GM19025 (cell line): ENCODE results near the gene CLASP1.
A peak's percentile ranks its signal among the peaks of the same experiment; 100 is the strongest.
"Not testable (repeated sequence)": the region's sequence is repeated elsewhere in the genome, so short reads cannot be mapped to it uniquely, and the experiment has no call there.

Source experiments
- ATAC-seq: cut with Tn5 transposase; IDR thresholded peaks from one replicate; pipeline ENCODE4 v1.9.1; 2021; ENCODE audit warnings: mild to moderate bottlenecking, low read depth, moderate library complexity; ENCODE audit not compliant: unreplicated experiment

CLASP1 gene

DNA sequence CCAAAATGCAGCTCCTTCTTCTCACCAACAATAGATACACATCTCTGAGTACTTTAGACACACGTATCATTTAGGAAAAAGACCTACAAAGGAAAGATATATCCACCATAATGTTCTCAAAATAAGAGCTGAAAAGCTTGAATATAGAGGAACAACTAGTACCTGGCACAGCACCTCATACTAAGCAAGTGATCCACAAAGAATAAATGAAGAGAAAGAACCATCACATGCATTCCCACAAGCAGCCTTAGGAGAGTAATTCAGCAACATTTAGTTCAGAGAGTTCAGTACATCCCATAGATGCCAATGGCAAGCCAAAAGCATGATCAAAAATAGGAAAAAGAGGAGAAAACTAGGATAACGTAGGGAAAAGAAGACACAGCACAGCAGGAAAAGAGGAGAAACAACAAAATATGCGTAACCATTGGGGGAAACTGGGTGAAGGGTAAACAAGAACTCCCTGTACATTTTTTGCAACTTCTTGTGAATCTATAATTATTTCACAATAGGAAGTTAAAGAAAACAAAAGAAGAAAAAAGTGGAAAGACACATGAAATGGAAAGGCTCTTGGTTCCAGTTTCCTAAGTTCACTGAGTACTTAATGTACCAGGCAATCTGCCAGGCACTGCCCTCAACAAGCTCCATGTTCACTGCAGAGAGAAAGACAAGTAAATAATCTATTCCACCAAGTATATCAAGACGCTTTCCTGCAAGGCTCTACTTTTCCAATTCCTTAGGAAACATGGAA lies 22.3 kb downstream of the CLASP1 start:
- ATAC-seq, result no peak

DNA sequence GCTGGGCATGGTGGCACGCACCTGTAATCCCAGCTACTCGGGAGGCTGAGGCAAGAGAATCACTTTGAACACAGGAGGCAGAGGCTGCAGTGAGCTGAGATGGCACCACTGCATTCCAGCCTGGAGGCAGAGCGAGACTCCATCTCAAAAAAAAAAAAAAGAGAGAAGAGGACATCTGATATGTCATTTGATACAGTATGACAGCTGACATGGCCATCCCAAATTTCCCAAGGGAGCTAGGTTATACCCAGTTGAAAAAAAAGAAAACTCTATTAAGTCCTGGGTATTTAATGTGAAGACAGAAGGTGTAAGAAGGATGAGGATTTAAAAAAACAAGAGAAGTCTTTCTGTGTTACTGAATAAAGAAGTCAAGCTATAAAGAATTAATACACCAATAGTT lies 23.3 kb downstream of the CLASP1 start:
- no peak for ATAC-seq

DNA sequence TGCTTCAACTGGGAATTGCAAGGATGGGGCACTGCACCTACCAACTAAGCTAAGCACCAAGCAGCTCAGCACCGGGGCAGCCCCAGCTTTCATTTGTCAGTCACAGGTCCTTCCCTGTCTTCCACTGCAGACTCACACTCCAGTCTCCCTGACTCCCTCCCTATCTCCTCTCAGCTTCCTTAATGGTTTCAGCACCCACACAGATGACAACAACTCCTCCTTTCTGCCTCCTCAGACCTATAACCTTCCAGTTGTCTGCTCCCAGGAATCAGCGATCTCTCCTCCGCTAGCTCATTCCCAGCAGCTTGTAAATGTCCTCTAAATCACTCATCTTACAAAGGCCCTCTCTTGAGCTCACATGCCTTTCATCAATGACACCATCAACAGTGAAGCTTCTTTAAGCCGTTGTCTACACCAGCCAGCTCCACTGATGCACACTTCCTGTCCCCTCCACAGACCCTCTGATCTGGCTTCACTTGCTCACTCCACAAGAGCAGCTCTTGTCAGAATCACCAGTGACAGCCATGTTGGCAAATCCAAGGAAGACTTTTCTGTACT lies 32.1 kb downstream of the CLASP1 start:
- ATAC-seq, result no peak

DNA sequence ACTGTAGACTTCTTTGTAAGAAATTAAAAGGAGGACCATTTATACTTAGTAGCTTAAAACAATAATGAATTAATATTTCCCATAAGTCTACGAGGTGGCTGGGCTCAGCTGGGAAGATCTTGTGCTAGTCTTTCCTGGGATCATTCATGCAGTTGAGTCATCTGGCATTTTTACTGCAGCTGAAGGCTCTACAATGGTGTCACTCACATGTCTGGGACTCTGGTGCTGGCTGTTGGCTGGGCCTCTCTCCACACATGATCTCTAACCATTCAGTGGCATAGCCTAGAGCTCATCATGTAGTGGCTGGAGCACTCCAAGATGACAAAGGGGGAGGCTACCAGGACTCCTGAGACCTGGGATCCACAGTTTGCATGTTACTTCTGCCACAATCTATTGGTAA lies 35.5 kb downstream of the CLASP1 start:
- ATAC-seq, result no peak

DNA sequence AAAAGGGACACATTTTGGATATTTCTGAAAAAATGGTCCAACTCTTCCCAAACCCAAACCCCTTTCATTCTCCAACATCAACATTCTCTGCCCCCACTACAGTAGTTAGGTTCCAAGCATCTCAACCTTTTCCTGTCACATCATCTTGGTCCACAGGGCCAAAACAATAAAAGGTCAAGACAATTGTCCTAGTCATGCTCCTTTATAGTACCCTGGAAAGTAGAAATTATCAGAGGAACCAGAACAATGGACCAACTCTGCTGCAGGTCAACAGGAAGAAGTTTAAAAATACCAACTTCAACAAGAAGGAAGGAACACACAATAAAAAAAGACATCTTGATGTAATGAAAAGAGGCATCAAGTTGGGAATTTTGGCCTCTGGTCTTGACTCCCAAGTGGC lies 36.1 kb downstream of the CLASP1 start:
- ATAC-seq, result no peak

DNA sequence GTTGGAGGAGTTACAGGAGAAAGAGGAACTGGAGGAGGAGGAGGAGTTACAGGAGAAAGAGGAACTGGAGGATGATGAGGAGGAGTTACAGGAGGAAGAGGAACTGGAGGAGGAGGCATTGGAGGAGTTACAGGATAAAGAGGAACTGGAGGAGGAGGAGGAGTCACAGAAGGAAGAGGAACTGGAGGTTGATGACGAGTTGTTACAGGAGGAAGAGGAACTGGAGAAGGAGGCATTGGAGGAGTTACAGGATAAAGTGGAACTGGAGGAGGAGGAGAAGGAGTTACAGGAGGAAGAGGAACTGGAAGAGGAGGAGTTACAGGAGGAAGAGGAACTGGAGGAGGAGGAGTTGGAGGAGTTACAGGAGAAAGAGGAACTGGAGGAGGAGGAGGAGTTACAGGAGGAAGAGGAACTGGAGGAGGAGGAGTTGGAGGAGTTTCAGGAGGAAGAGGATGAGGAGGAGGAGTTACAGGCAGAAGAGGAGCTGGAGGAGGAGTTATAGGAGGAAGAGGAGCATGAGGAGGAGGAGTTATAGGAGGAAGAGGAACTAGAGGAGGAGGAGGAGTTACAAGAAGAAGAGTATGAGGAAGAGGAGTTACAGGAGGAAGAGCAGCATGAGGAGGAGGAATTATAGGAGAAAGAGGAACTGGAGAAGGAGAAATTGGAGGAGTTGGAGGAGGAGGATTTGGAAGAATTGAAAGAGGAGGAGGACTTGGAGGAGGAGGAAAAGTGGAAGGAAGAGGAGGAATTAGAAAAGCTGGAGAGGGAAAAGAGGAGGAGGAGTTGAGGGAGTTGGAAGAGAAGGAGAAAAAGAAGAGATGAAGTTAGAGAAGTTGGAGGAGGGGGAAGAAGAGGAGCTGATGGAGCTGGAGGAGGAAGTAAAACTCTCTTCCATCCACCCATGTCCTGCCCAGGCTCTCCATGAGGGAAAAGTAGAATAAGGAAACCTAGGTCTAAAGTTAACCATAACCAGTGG lies 37.2 kb downstream of the CLASP1 start:
- ATAC-seq, result no peak

DNA sequence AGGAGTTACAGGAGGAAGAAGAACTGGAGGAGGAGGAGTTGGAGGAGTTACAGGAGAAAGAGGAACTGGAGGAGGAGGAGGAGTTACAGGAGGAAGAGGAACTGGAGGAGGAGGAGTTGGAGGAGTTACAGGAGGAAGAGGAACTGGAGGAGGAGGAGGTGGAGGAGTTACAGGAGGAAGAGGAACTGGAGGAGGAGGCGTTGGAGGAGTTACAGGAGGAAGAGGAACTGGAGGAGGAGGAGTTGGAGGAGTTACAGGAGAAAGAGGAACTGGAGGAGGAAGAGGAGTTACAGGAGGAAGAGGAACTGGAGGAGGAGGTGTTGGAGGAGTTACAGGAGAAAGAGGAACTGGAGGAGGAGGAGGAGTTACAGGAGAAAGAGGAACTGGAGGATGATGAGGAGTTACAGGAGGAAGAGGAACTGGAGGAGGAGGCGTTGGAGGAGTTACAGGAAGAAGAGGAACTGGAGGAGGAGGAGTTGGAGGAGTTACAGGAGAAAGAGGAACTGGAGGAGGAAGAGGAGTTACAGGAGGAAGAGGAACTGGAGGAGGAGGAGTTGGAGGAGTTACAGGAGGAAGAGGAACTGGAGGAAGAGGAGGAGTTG lies 38.1 kb downstream of the CLASP1 start:
- ATAC-seq, result not testable (repeated sequence)

DNA sequence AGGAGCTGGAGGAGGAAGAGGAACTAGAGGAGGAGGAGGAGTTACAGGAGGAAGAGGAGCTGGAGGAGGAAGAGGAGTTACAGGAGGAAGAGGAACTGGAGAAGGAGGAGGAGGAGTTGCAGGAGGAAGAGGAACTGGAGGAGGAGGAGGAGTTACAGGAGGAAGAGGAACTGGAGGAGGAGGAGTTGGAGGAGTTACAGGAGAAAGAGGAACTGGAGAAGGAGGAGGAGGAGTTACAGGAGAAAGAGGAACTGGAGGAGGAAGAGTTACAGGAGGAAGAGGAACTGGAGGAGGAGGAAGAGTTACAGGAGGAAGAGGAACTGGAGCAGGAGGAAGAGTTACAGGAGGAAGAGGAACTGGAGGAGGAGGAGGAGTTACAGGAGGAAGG lies 38.8 kb downstream of the CLASP1 start:
- ATAC-seq, result not testable (repeated sequence)

DNA sequence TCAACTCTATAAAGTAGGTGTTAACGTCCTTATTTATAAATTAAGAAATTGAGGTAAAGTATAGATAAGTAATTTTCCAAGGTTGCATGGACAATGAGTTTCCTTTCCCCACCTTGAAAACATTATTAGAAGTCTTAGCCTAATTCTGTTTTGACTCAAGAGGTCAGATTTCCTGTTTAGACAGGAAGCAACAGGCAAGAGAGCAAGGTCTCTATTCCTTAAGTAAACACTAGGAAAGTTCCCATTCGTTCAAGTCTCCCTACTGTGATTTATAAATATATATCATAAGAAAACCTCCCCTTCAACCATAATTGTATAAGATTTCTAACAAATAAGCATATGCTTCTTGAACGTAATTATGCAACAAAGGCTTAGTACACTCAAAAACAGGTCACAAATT lies 40.3 kb downstream of the CLASP1 start:
- ATAC-seq, result no peak

DNA sequence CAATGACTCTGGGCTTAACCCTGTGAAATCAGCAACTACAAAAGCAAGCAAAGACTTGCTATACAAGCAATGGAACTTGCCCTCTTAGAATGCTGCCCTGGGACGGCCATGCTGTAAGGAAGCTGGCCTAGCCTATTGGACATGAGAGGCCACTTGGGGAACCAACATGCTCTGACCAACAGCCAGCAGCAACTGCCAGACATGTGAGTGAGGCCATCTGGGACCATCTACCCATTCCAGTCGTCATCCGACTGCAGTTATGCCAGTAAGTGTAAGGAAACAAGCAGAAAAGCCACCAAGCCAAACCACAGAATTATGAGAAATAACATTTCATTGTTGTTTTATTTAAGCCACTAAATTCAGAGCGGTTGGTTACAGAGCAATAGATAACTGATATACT lies 40.9 kb downstream of the CLASP1 start:
- no peak for ATAC-seq

DNA sequence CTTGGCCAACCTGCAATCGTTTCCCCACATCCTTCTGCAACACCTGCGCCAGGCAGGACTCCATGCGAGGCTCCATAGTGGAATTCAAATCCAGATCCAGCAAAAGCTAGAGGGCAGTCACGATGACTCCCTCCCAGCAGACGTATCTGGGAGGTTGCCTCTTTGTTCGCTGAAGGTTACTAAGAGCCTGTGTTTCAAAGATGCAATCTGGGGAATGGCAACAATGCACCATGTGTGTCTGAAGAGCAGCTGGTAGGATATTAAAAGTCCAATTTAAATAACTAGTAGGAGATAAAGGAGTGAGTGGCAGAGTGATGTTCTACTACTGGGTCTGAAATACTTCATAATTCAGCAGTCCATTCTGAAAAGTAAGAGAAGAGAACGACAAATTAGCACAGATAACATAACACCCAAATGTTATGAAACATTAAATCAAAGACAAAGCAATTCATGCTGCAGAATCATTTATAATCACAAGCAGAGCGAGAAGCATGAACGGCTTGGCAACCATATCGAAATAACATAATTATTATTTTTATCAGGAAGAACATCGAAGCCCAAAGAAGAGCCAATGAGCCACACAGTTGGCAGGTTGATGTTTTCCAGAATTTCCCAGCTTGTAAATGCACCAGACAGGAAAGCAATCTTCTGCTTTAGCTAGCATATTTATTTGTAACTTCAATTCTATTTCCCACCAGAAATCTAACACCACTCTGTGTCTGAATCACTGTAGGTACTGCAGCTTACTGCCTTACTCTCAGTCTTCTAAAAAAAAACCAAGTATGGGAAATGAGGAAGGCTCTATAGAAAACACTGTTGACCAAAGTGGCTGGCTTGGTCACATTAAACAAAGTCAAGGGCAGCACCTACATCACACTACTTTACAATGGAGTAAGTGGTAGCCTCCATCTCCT lies 43.2 kb downstream of the CLASP1 start:
- no peak for ATAC-seq

DNA sequence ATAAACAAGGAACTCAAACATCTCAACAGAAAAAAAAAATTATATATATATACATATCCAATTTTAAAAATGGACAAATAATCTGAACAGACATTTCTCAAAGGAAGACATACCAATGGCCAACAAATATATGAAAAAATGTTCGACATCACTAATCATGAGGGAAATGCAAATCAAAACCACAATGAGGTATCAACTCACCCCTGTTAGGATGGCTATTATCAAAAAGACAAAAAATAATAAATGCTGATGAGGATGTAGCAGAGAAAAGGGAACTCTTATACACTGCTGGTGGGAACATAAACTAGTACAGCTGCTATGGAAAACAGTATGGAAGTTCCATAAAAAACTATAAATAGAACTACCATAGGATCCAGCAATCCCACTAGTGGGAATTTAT lies 46.1 kb downstream of the CLASP1 start:
- ATAC-seq, result no peak

DNA sequence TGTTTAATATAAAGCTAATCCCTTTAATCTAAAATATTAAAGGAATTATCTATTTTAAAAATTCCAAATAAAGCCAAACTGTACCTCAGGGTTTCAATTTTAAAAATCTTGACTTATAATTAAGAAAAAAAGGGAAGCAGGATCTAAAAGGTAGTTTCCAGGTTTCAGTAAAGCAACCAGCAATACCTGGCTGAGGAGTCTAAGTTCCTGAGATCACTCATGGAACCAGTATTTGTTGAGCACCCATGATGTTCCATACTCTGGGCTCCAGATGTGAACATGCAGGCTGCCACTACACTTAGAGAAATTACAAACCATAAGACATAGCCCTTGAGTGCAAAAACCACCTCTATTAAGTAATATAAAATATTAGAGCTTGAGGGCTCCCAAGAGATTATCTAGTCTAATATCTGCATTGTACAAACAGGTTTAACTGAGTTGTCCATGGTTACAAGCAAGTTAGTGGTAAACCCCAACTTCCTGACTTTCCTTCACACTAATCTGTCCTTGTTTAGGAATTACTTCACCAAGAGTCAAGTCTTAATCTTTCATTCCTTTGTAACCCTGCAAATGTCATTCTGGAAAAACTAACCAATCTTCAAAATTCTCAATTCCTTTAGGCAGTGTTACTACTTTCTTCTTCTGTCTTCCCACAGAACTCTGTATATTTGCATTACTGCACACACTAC lies 49.2 kb downstream of the CLASP1 start:
- no peak for ATAC-seq

DNA sequence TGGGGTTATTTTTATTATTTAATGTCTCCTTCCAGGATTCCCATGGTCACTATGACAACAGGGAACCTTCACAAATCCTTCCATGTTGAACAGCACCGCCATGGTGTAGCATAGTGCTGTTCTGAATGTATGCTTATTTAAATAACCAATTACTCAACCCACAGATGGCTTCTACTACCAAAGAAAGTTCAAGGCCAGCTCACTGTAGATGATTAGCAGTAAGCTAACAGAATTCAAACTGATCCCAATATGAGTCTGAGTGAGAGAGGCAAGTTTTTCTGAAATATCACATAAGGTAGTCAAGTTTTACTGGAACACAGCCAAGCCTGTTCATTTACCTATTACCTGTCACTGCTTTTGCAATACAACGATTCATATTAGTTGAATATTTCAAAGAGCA lies 51.2 kb downstream of the CLASP1 start:
- no peak for ATAC-seq

DNA sequence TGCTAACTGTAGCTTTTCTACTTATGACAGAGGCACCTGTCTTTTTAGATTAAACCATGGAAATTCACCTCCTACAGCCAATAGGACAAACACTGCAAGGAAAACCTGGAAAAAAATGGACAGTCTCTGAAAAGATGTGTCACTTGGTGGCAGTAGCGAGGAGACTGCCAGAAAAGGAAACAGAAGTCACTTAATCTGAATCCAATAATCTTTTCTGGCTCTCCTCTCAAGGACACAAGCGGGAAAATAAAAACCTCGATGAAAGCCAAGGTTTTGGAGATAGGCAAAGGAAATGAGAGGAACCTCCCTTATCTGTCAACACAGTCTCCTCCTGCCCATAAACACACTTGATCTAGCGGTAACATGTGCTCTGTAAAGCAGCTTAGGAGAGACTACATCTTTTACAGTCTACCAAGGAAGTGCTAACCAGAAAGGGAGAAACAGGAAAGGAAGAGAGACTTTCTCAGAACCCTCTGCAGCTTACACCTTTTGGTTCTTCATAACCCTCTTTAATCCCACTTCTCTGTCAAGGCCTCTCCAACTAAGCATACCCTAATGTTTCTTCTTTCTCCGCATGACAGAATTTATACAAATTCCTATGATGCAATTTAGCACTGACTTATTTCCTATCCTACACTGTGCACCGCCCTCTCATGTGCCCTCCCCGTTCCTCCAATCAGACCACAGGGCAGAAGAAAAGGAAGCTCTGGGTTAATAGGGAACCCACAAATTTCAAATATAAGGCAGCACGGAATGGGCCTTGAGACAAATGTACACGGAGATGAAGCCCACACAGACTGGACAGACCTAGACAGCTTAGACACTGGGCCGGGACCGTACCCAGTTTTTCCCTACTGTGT lies 52.8 kb downstream of the CLASP1 start:
- peak; percentile 46 for ATAC-seq

DNA sequence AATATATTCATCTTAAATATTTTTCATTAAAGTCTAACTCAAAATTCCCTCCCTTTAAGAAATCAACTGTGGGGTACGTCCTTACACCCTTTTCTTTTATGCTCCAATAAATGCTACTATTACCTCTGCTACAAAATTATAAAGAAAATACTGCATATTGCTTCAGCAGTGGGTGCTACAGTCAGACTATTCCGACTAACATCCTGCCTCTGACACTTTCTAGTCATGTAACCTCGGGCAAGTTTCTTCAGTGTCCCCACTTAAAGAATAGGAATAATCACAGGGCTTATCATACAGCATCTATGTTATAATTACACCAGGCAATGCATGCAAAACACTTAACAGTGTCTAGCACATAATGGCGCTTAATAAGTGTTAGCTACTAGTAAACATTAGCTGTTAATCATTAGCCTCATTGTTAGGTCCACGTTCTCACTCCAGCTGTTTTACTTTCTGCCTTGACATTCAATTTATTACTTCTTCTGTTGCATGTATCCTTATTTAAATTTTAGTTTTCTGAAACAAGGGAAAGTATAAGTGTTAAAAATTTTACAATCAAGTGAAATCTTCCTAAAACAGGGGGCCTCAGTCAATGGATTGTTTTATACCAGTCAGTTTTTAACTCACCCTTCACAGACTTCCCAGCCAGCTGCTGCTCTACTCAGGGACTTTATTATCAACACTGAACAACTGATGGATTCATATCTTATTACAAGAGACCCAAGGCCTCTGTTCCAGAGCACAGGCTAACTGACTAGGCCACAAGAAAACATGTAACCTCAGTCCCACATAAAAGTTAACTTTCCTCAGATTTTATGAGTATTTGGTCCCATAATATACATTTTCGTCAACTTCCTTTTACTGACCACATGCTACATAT lies 54.0 kb downstream of the CLASP1 start:
- peak; percentile 39 for ATAC-seq

DNA sequence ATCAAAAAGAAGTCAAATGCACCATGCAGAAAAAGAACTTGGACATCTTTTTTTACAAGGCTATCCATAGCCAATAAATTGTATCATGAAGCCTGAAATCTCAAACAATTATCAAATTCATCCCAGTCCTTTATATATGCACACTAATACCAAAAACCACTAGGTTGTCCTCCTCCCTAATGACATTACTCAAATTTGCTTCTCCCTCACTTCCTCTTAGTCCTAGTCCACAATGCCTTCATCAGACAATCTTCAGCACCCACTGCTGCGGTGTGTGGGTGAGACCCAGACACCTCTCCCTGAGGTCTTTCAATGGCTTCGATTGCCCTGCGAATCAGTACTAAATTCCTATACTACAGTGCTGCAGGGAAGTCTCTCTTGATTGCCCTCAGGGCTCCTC lies 58.1 kb downstream of the CLASP1 start:
- no peak for ATAC-seq

DNA sequence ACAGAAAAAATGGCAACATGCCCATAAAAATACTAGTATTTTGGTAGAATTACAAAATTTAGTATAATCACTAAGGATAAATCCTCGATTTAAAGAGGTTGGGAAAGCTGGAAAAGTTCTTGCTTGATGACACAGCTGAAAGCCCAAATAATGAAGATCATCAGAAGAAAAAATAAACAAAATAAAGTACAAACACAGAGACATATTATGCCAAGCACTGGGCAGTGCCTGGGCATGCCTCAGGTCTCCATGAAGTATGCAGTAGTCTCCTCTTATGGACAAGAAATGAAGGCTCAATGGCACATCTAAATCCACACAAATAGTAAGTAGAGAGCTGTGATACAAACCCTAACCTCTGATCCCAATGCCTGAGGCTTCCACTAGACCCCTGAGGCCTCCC lies 60.9 kb downstream of the CLASP1 start:
- ATAC-seq, result no peak
